ENCODE results near the gene AGPAT1. TPM values are rescaled to one million over a fixed set of nuclear protein-coding genes. Genes with fewer than 3 reads are reported as not detected.
A peak's percentile ranks its signal among the peaks of the same experiment; 100 is the strongest.

The AGPAT1 gene
- total and polyA plus RNA-seq, 2 of the 13 experiments (the other 11 are each of a cell fraction or from before 2014, with no cell fraction given), result 51.3 to 139 TPM

DNA sequence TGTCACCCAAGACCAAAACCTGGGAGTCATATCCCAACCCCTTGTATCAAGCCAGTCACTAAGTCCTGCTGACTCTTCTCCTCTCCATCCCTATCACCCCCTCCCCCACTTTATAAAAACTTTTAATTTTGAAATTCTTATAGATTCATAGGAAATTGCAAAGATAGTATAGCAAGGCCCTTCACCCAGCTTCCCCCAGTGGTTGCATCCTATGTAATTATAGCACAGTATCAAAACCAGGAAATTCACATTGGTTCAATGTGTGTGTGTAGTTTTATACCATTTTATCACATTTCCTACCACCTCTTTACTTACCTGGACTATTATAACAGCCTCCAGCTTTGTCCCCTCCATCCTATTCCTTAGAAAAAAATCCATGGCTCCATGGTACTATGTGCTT lies 17.8 kb downstream of the AGPAT1 start:
- no peak overlapping the region for H3K4me2 ChIP-seq (ENCODE audit: low read depth, low read length)

DNA sequence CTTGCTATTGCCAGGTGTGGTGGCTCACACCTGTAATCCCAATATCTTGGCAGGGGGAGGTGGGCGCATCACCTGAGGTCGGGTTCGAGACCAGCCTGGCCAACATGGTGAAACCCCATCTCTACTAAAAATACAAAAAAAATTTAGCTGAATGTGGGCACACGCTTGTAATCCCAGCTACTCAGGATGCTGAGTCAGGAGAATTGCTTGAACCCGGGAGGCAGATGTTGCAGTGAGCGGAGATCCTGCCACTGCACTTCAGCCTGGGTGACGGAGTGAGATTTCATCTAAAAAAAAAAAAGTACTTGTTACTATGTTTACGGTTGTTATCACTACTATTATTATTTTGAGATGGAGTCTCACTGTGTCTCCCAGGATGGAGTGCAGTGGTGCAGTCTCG lies 19.0 kb downstream of the AGPAT1 start:
- in situ Hi-C loops (cut with HindIII; ENCODE audit: extremely low pct_ligation_motif_present, low pct_unique_long_range_greater_than_20kb) (no loop called here), intact Hi-C loops (cut with micrococcal nuclease; ENCODE audit: unreplicated experiment) (no loop called here)
- Histone ChIP-seq H4K20me1 (ENCODE audit: insufficient read depth, low read length) (no peaks in the 10 kb centered on the region), H3K27ac (ENCODE audit: extremely low read length, insufficient read depth, low read length) (no peak overlapping the region), H3K27me3 (ENCODE audit: control insufficient read depth in 1 of 2, insufficient read depth in 2 of 2, low read length in 2 of 2) (no peaks in the 10 kb centered on the region; a peak in 1 of 5 replicates), H2AFZ (ENCODE audit: low read length) (no peak overlapping the region), H3K36me3 (replicated peaks in 1 of 2; ENCODE audit: control insufficient read depth in 1 of 2, insufficient read depth in 2 of 2, low read length in 2 of 2) (peaks cover 18 to 32% of the 10 kb centered on the region in 2 experiments), H3K9ac (ENCODE audit: insufficient read depth, low read depth, low read length) (no peak overlapping the region), H3K9me3 (ENCODE audit: low read length) (no peaks in the 10 kb centered on the region), H3K4me3 (replicated peaks in 1 of 3; ENCODE audit: insufficient read depth in 1 of 3, low read depth in 2 of 3, low read length in 3 of 3) (no peak overlapping the region), H3K79me2 (ENCODE audit: insufficient read depth, low read length) (peaks cover 17% of the 10 kb centered on the region), H3K4me2 (ENCODE audit: low read depth, low read length) (no peak overlapping the region), H3K4me1 (ENCODE audit: insufficient read depth, low read length) (peaks cover 28% of the 10 kb centered on the region)
- no TSS peak for BruUV-seq (replicated peaks)
- ATAC-seq, result no peak
- peak; percentile 75 to 86 for TF ChIP-seq MAFK (conservative IDR thresholded peaks at IDR 0.05 in 1 of 2, IDR thresholded peaks at IDR 0.05 in 1 of 2; ENCODE audit: low read length in 2 of 2)
- TF ChIP-seq ZEB1 (IDR thresholded peaks at IDR 0.05; ENCODE audit: insufficient replicate concordance, low read depth), result no peak
- TF ChIP-seq MAFF (IDR thresholded peaks at IDR 0.05; ENCODE audit: low read depth, low read length), result peak; percentile 79
- ChIA-PET CTCF (ENCODE audit: low intra/inter-chr PET ratio, low total read pairs) (no interaction called here), POLR2A (no interaction called here)
- FAIRE-seq, result no peak
- 94% methylated on average over 9 of the region's 9 CpGs for WGBS (ENCODE audit: low lambda C conversion rate)
- no peak for DNase-seq (ENCODE audit: low spot score)

More for the DNA sequence above, 17.8 kb downstream of the AGPAT1 start:
- Histone ChIP-seq H2AFZ (ENCODE audit: low read length) (no peak overlapping the region), H3K4me3 (replicated peaks in 1 of 3; ENCODE audit: insufficient read depth in 1 of 3, low read depth in 2 of 3, low read length in 3 of 3) (no peak overlapping the region), H4K20me1 (ENCODE audit: insufficient read depth, low read length) (no peaks in the 10 kb centered on the region), H3K9ac (ENCODE audit: insufficient read depth, low read depth, low read length) (no peak overlapping the region), H3K4me1 (ENCODE audit: insufficient read depth, low read length) (peaks cover 18% of the 10 kb centered on the region), H3K9me3 (ENCODE audit: low read length) (no peaks in the 10 kb centered on the region), H3K36me3 (replicated peaks in 1 of 2; ENCODE audit: control insufficient read depth in 1 of 2, insufficient read depth in 2 of 2, low read length in 2 of 2) (peaks cover 21 to 39% of the 10 kb centered on the region in 2 experiments), H3K27ac (ENCODE audit: extremely low read length, insufficient read depth, low read length) (no peak overlapping the region), H3K79me2 (ENCODE audit: insufficient read depth, low read length) (peaks cover 17% of the 10 kb centered on the region), H3K27me3 (ENCODE audit: control insufficient read depth in 1 of 2, insufficient read depth in 2 of 2, low read length in 2 of 2) (no peaks in the 10 kb centered on the region; a peak in 1 of 5 replicates)
- no peak for FAIRE-seq
- in situ Hi-C loops (cut with HindIII; ENCODE audit: extremely low pct_ligation_motif_present, low pct_unique_long_range_greater_than_20kb) (no loop called here), intact Hi-C loops (cut with micrococcal nuclease; ENCODE audit: unreplicated experiment) (no loop called here)
- ATAC-seq, result no peak
- TF ChIP-seq ZFP36 (IDR thresholded peaks at IDR 0.05; ENCODE audit: borderline replicate concordance, low read depth, low read length, partially characterized antibody) (no peak), ZFY (CRISPR knock-in tag; IDR thresholded peaks at IDR 0.05) (no peak), ONECUT2 (CRISPR knock-in tag; IDR thresholded peaks at IDR 0.05) (no peak), HMG20A (CRISPR knock-in tag; IDR thresholded peaks at IDR 0.05; ENCODE audit: borderline replicate concordance) (no peak), ZNF775 (CRISPR knock-in tag; IDR thresholded peaks at IDR 0.05; ENCODE audit: borderline replicate concordance) (no peak), TAF15 (IDR thresholded peaks at IDR 0.05; ENCODE audit: low read depth, low read length, poor library complexity, severe bottlenecking) (no peak), ZSCAN31 (CRISPR knock-in tag; IDR thresholded peaks at IDR 0.05; ENCODE audit: low read depth) (no peak), ZNF10 (CRISPR knock-in tag; IDR thresholded peaks at IDR 0.05; ENCODE audit: borderline replicate concordance, low read depth) (no peak)
- ChIA-PET CTCF (ENCODE audit: low intra/inter-chr PET ratio, low total read pairs) (no interaction called here), POLR2A (interaction anchor here (1.9 kb wide), 1 partner anchor 19 kb away, joined by 6 read pairs; no protein-coding TSS in a partner anchor)
- DNase-seq (ENCODE audit: low spot score), result no peak
- no TSS peak for BruUV-seq (replicated peaks)
